Adipose tissue (tissue), 3 donors: Measurements from ENCODE around the gene RHD. TPM values are rescaled to one million over a fixed set of nuclear protein-coding genes. Genes with fewer than 3 reads are reported as not detected.
"Not testable (repeated sequence)": the region's sequence is repeated elsewhere in the genome, so short reads cannot be mapped to it uniquely, and the experiment has no call there.

Source experiments
- H3K27ac ChIP-seq: one replicate; pipeline ENCODE4 v1.5.1; 2013; ENCODE audit warnings: low read depth, low read length
- WGBS, 3 donors: extraction: QIAGEN DNeasy Blood & Tissue Kit; methylation state at CpG; one replicate each; pipeline ENCODE4 v1.1.7; 2013; 5-methylcytosine and 5-hydroxymethylcytosine counted together
- polyA plus RNA-seq, 3 donors: library from polyadenylated mRNA; stranded (reverse); fragments of 200-250 nt; gene quantifications; one replicate each; pipeline ENCODE4 v1.2.3, GENCODE V29; 2013
- donor health status: healthy with polysubstance abuse.
- donor health status: Bipolar disorder and iron deficiency.
- donor health status: healthy.

The RHD gene
- polyA plus RNA-seq, 3 donors, result not detected

GRCh38 chr1:25294889-25295826 lies 22.8 kb downstream of the RHD start:
- WGBS, 3 donors, result 73 to 88% (median 79%) methylated on average over 4 to 5 of the region's 14 CpGs
- not testable (repeated sequence) for H3K27ac ChIP-seq

DNA sequence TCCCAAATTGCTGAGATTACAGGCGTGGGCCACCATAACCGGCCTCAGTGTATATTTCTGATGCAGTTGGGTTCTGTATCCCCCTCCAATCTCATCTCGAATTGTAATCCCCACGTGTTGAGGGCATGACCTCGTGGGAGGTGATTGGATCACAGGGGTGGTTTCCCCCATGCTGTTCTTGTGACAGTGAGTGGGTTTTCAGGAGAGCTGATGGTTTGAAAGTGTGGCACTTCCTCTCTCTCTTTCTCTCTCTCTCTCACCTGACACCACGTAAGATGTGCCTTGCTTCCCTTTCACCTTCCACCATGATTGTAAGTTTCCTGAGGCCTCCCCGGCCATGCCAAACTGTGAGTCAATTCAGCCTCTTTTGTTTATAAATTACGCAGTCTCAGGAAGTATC lies 24.2 kb downstream of the RHD start:
- H3K27ac ChIP-seq, result not testable (repeated sequence)
- 51 to 74% (median 60%) methylated on average over 5 to 7 of the region's 8 CpGs for WGBS, 3 donors

- 89 to 93% (median 90%) methylated on average over 9 of the region's 9 CpGs for WGBS, 3 donors
- not testable (repeated sequence) for H3K27ac ChIP-seq
Observed at GRCh38 chr1:25300729-25301128, 28.4 kb downstream of the RHD start.

GRCh38 chr1:25302330-25302729 lies 30.0 kb downstream of the RHD start:
- WGBS, 3 donors, result 69 to 83% (median 82%) methylated on average over 3 of the region's 3 CpGs
- H3K27ac ChIP-seq, result not testable (repeated sequence)

DNA sequence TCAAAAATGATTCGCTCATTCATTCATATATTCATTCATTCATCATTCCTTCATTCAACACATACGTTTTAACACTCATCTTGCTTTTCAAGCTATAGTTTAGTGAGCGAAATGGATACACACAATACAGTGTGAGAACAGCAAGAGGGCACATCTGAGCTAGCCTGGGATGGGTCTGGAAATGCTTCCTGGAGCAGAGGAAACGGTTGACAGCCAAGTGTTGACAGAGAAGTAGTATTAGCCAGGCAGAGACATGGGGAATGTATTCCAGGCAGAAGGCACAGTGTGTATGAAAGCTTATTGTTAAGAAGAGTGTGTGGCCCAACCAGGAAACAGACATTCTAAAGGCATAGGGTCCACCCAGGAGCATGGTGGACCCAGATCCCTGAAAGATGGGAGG lies 32.6 kb downstream of the RHD start:
- not testable (repeated sequence) for H3K27ac ChIP-seq
- WGBS, 3 donors, result 74 to 87% (median 83%) methylated on average over 4 of the region's 4 CpGs

- H3K27ac ChIP-seq, result not testable (repeated sequence)
- WGBS, 3 donors, result no CpG with 5 or more reads among the region's 1 CpG
Observed at GRCh38 chr1:25308168-25308567, 35.9 kb downstream of the RHD start.

DNA sequence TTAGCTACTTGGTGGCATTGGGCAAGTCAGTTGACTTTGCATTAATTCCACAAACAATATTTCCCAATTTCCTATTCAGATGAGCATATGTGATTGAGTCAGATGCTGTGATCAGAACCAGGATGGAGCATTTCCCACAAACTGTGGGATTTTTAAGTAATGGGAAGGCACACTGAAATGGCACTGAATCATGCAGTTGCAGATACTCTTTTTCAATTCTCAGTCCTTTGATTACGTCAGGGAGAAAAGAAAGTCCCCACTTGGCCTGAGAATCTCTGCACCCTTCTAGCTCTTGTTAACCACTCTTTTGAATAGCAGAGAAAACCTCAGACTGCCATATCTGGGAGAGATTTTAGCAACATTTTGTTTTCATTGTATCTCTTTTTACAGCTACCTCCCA lies 36.8 kb downstream of the RHD start:
- 39 to 86% (median 71%) methylated on average over 1 of the region's 1 CpG for WGBS, 3 donors
- not testable (repeated sequence) for H3K27ac ChIP-seq

GRCh38 chr1:25309486-25309885 lies 37.2 kb downstream of the RHD start:
- 79 to 93% (median 92%) methylated on average over 1 of the region's 1 CpG for WGBS, 3 donors
- not testable (repeated sequence) for H3K27ac ChIP-seq

- H3K27ac ChIP-seq, result not testable (repeated sequence)
Observed at GRCh38 chr1:25312806-25313470, 40.6 kb downstream of the RHD start.

DNA sequence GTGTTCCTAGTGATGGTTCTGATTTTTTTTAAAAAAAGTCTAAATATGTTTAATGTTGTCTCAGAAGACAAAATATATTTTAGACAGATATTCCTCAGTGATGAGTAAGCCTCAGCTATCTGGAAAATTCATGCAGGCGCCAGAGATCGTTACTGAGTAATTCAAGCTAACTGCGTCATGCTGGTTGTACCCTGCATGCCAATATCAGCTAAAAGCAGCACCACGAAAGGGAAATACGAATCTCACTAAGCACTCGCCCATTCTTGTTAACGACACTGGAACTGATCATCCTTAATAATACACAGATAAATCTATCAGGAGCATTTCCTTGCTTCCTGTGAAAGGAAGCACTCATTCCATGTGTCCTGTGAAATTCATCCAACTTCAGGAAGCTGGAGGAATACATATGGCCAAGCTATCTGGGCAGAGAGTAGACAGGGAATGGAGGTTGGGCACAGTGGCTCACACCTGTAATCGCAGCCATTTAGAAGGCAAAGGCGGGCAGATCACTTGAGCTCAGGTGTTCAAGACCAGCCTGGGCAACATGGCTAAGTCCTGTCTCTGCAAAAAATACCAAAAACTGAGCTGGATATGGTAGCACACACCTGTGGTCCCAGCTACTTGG lies 48.1 kb downstream of the RHD start:
- not testable (repeated sequence) for H3K27ac ChIP-seq
- 66 to 89% (median 77%) methylated on average over 9 of the region's 9 CpGs for WGBS, 3 donors

DNA sequence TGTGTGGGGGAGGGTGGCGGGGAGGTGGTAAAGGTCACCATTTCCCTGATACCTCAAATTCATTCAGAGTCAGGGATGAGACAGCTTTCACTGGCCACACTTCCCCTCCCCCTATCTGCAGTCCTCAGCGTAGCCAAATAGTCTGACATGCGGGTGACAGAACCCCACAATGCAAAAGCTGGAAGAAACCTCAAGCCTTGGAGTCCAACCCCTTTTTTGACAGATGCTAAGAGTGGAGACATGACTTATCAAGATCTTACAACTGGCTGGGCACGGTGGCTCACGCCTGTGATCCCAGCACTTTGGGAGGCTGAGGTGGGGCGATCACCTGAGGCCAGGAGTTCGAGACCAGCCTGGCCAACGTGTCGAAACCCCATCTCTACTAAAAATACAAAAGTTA lies 49.8 kb downstream of the RHD start:
- 89 to 93% (median 92%) methylated on average over 8 of the region's 9 CpGs for WGBS, 3 donors
- not testable (repeated sequence) for H3K27ac ChIP-seq

DNA sequence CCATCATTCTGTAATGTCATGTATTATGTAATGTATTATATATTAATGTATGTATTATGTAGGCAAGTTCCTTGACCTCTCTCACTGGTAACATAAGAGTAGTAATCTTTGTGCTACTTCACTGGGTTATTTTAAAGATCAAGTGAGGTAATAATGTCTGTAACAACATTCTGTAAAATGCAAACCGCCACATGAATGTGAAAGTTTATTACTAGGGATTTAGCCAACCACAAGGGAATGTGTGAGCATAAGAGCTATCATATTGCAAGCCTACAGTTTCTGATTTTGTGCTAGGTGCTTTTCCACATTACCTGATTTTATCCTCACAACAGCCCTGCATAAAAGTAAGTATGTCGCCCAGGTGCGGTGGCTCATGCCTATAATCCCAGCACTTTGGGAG lies 52.1 kb downstream of the RHD start:
- 98 to 100% (median 100%) methylated on average over 3 of the region's 3 CpGs for WGBS, 3 donors

GRCh38 chr1:25327864-25328790 lies 55.8 kb downstream of the RHD start:
- no CpG with 5 or more reads among the region's 17 CpGs for WGBS, 3 donors

More for the DNA sequence above, 52.1 kb downstream of the RHD start:
- not testable (repeated sequence) for H3K27ac ChIP-seq

DNA sequence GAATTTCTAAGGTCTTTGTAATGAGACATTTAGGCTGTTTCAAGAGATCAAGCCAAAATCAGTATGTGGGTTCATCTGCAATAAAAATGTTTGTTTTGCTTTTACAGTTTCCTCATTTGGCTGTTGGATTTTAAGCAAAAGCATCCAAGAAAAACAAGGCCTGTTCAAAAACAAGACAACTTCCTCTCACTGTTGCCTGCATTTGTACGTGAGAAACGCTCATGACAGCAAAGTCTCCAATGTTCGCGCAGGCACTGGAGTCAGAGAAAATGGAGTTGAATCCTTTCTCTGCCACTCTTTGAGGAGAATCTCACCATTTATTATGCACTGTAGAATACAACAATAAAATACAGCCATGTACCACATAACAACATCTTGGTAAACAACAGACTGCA lies 56.5 kb downstream of the RHD start:
- WGBS, 3 donors, result 40 to 72% (median 47%) methylated on average over 4 of the region's 4 CpGs
- not testable (repeated sequence) for H3K27ac ChIP-seq

More at GRCh38 chr1:25327864-25328790, 55.8 kb downstream of the RHD start:
- not testable (repeated sequence) for H3K27ac ChIP-seq

- WGBS, 3 donors, result 77 to 95% (median 92%) methylated on average over 5 of the region's 5 CpGs
- H3K27ac ChIP-seq, result not testable (repeated sequence)
Observed at GRCh38 chr1:25329336-25329735, 57.0 kb downstream of the RHD start.

DNA sequence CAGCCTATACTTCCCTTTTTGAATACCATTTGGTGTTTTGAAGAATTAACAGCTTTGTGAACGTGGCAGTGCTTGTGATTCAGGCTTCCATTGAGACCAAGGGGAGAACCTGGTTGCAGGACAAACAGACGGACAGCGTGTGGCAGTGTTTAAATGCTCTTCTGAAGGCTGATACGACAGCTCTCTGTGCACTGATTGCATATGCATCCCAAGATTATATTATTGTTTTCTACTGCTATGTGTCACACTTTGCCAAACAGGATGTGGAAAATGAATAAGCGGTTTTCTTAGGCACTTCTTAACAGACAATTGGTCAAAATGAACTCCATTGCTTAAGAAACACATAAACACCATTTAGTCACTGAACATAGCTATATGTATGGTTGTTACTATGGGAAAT lies 57.6 kb downstream of the RHD start:
- H3K27ac ChIP-seq, result not testable (repeated sequence)

GRCh38 chr1:25336922-25337354 lies 64.6 kb downstream of the RHD start:
- 0 to 1% (median 0%) methylated on average over 11 to 26 of the region's 29 CpGs for WGBS, 3 donors
- H3K27ac ChIP-seq, result not testable (repeated sequence)

More for the DNA sequence above, 57.6 kb downstream of the RHD start:
- 36 to 72% (median 41%) methylated on average over 5 of the region's 5 CpGs for WGBS, 3 donors

DNA sequence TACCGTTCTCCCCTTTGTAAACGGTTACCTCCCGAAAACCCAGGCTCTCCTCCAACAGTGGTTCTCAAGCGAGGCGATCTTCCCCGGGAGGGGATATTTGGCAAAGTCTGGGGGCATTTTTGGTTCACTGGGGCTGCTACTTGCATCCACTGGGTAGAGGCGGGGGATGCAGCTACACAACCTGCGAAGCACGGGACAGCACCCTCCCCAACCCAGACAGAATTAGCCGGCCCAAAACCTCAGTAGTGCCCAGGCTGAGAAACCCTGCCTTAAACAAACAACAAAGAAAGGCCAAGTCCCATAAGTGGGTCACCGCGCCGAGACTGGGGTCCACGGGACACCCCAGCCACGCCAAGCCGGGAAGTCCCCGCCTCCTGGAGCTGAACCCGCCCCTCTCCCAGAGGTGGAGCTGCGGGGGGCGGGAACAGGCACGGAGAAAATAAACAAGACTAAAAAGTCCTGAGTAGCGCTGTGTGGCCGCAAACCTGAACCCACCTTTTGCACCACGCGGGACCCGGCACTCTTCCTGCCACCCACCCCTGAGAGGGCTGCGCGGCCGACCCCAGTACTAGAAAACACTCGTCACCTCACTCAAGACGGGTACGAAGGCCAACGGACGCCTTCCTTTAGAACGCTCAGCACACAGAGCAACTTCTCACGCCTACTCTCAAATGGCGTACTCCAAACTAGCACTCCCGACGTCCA lies 65.3 kb downstream of the RHD start:
- not testable (repeated sequence) for H3K27ac ChIP-seq
- 0 to 1% (median 1%) methylated on average over 12 to 23 of the region's 39 CpGs for WGBS, 3 donors
